Spleen (tissue), 7 donors: ENCODE results near the gene MAMLD1.

ENCODE experiments used
- POLR2A ChIP-seq, 3 donors: fragments of 450-650 bp; IDR thresholded peaks; one replicate each; pipeline ENCODE4 v1.5.1; 2017; ENCODE audit warnings: antibody characterized with exemption in 3 of 3, mild to moderate bottlenecking in 1 of 3
- POLR2AphosphoS5 ChIP-seq, 3 donors: sonication (generic); formaldehyde crosslinking; IDR thresholded peaks; one replicate each; pipeline ENCODE4 v1.5.1; 2017; ENCODE audit warnings: antibody characterized with exemption in 3 of 3
- TF ChIP-seq, protein P1 (sequence below), 11 experiments: fragments of 200-600 bp in 7 of 11; fragments of 450-650 bp in 4 of 11; sonication (generic) in 4 of 11; IDR thresholded peaks in 8 of 11; conservative IDR thresholded peaks in 3 of 11; 1 replicate in 7 of 11; 2 replicates in 4 of 11; pipeline versions ENCODE4 v1.4.0 to v1.8.0; 2016 to 2021; ENCODE audit warnings: antibody characterized with exemption in 11 of 11, inconsistent platforms in 4 of 11, mild to moderate bottlenecking in 1 of 11
- donor health status: DM: no; HTN: no; CAD: no; lungs with moderate emphysema.
- donor health status: DM: no; HTN: no; CAD: no.
- donor health status: DM: no; HTN: no; CAD: no.

DNA sequence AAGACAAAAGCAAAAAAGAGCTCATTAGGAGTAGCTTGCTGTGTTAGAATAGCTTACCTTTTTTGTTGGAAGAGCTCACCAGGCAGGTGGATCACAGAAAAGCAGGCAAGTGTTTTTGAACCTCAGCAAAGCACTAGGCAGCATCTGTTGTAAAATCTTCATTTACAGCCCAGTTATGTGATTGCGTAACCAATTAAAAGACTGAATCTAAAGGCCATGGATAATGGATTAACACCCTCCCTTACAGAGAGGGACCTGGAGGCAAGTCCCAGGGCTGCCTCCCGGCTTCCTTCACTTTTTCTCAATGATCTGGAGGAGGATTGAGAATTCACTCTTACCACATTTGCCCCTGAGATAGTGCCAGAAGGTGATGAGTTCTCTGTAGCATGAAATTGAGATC, 51.1 kb downstream of the MAMLD1 start:
- TF ChIP-seq POLR2A (IDR thresholded peaks at IDR 0.05), result no peak
- TF ChIP-seq, protein P1, sequence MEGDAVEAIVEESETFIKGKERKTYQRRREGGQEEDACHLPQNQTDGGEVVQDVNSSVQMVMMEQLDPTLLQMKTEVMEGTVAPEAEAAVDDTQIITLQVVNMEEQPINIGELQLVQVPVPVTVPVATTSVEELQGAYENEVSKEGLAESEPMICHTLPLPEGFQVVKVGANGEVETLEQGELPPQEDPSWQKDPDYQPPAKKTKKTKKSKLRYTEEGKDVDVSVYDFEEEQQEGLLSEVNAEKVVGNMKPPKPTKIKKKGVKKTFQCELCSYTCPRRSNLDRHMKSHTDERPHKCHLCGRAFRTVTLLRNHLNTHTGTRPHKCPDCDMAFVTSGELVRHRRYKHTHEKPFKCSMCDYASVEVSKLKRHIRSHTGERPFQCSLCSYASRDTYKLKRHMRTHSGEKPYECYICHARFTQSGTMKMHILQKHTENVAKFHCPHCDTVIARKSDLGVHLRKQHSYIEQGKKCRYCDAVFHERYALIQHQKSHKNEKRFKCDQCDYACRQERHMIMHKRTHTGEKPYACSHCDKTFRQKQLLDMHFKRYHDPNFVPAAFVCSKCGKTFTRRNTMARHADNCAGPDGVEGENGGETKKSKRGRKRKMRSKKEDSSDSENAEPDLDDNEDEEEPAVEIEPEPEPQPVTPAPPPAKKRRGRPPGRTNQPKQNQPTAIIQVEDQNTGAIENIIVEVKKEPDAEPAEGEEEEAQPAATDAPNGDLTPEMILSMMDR (IDR thresholded peaks at IDR 0.05 in 8 of 11, conservative IDR thresholded peaks at IDR 0.05 in 3 of 11), result no peak
- no peak for TF ChIP-seq POLR2AphosphoS5 (IDR thresholded peaks at IDR 0.05)
